Endothelial cell of umbilical vein (primary cell): Measurements from ENCODE around the gene SLC12A9.

Experiments used
- EZH2 ChIP-seq: IDR thresholded peaks from 2 replicates; pipeline ENCODE4 v1.6.1; 2012; ENCODE audit warnings: borderline replicate concordance, low read depth, mild to moderate bottlenecking, moderate library complexity, low read length, inconsistent platforms; ENCODE audit not compliant: severe bottlenecking
- GATA2 ChIP-seq: IDR thresholded peaks from 2 replicates; pipeline ENCODE4 v1.7.0; 2011; ENCODE audit warnings: low read depth, mild to moderate bottlenecking, moderate library complexity, mixed read lengths, low read length; ENCODE audit not compliant: insufficient read length, insufficient read depth
- POLR2A ChIP-seq: IDR thresholded peaks from 2 replicates; pipeline ENCODE4 v1.6.1; 2012; ENCODE audit warnings: low read depth, mild to moderate bottlenecking, control low read depth, low read length
- POLR2AphosphoS5 ChIP-seq: IDR thresholded peaks from 2 replicates; pipeline ENCODE4 v1.6.1; 2012; ENCODE audit warnings: low read depth, mild to moderate bottlenecking, control low read depth, low read length, moderate library complexity; ENCODE audit not compliant: insufficient read depth
- TF ChIP-seq, protein P1 (sequence below), 2 donors: IDR thresholded peaks; 1 replicate in 1 of 2; 2 replicates in 1 of 2; pipeline ENCODE4 v1.5.1; 2011; ENCODE audit warnings: low read length in 2 of 2, mild to moderate bottlenecking in 2 of 2, moderate library complexity in 2 of 2, control low read depth in 1 of 2, inconsistent platforms in 1 of 2, low read depth in 1 of 2; ENCODE audit not compliant: insufficient read depth in 1 of 2; ENCODE audit errors: extremely low read depth in 1 of 2
- TF ChIP-seq, protein P2 (sequence below): IDR thresholded peaks from 2 replicates; pipeline ENCODE4 v1.6.1; 2011; ENCODE audit not compliant: insufficient read depth, insufficient read length

DNA sequence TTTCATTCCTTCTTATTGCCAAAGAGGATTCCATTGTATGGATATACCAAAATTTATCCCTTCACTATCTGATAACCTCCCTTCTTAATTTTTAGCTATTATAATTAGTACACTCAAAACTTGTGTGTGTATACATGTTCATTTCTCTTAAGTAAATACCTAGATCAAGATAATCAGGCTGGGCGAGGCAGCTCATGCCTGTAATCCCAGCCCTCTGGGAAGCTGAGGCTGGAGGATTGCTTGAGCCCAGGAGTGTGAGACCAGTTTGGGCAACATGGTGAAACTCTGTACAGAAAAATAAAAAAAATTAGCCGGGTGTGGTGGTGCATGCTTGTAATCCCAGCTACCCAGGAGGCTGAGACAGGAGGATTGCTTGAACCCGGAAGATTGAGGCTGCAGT lies 59.0 kb downstream of the SLC12A9 start:
- TF ChIP-seq EZH2, result no peak
- TF ChIP-seq, protein P1, sequence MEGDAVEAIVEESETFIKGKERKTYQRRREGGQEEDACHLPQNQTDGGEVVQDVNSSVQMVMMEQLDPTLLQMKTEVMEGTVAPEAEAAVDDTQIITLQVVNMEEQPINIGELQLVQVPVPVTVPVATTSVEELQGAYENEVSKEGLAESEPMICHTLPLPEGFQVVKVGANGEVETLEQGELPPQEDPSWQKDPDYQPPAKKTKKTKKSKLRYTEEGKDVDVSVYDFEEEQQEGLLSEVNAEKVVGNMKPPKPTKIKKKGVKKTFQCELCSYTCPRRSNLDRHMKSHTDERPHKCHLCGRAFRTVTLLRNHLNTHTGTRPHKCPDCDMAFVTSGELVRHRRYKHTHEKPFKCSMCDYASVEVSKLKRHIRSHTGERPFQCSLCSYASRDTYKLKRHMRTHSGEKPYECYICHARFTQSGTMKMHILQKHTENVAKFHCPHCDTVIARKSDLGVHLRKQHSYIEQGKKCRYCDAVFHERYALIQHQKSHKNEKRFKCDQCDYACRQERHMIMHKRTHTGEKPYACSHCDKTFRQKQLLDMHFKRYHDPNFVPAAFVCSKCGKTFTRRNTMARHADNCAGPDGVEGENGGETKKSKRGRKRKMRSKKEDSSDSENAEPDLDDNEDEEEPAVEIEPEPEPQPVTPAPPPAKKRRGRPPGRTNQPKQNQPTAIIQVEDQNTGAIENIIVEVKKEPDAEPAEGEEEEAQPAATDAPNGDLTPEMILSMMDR (IDR thresholded peaks at IDR 0.05; ENCODE audit: extremely low read depth in 1 of 2, insufficient read depth in 1 of 2, low read depth in 1 of 2, low read length in 2 of 2), result no peak
- TF ChIP-seq, protein P2, sequence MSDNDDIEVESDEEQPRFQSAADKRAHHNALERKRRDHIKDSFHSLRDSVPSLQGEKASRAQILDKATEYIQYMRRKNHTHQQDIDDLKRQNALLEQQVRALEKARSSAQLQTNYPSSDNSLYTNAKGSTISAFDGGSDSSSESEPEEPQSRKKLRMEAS, result no peak
- no peak for TF ChIP-seq POLR2AphosphoS5
- TF ChIP-seq POLR2A, result no peak
- no peak for TF ChIP-seq GATA2
